NCI-H2227 treated with DMSO at 0.1 percent for 48 hours (cell line): ENCODE data around the gene CLDN16.

Experiments used
- DNase-seq: peaks from one replicate; lab custom pipeline; 2025; lab: John Stamatoyannopoulos, UW

CLDN16 gene

GRCh38 chr3:190442240-190442639 is 54.3 kb downstream of the CLDN16 start:
- DNase-seq = no peak

GRCh38 chr3:190443257-190443656 is 55.3 kb downstream of the CLDN16 start:
- DNase-seq = no peak

- DNase-seq = no peak
These were observed 56.0 kb downstream of the CLDN16 start for GRCh38 chr3:190444006-190444405.

- no peak for DNase-seq
These were observed 56.7 kb downstream of the CLDN16 start for GRCh38 chr3:190444576-190445145.

- no peak for DNase-seq
These were observed 58.8 kb downstream of the CLDN16 start for GRCh38 chr3:190446573-190447279.

- no peak for DNase-seq
These were observed 60.3 kb downstream of the CLDN16 start for GRCh38 chr3:190448256-190448655.

- DNase-seq = no peak
These were observed 61.8 kb downstream of the CLDN16 start, which contains the start of gene TMEM207 for GRCh38 chr3:190449801-190450200. TSS of gene TMEM207 (minus strand) at chr3:190449901. CDS start at chr3:190449809, 92 bp downstream.

GRCh38 chr3:190455828-190456227 is 67.9 kb downstream of the CLDN16 start:
- DNase-seq = no peak

- no peak for DNase-seq
These were observed 68.8 kb downstream of the CLDN16 start for GRCh38 chr3:190456770-190457169.

- DNase-seq = no peak
These were observed 70.1 kb downstream of the CLDN16 start for GRCh38 chr3:190458040-190458439.
